H4 (cell line): Measurements from ENCODE around the gene SETD2. TPM values are rescaled to one million over a fixed set of nuclear protein-coding genes. Genes with fewer than 3 reads are reported as not detected.

Source experiments
- DNase-seq: peaks from one replicate; pipeline ENCODE4 v3.0.0-alpha.2; 2015; ENCODE audit warnings: low spot score
- total RNA-seq: library from RNA; depleted of rRNA; stranded (reverse); fragments of >200 nt; shearing (Covaris generic); gene quantifications from 2 replicates; pipeline ENCODE4 v1.2.3, GENCODE V29; 2014

SETD2 gene
- total RNA-seq, 1 experiment from 2014 or later: 9.5 TPM

DNA sequence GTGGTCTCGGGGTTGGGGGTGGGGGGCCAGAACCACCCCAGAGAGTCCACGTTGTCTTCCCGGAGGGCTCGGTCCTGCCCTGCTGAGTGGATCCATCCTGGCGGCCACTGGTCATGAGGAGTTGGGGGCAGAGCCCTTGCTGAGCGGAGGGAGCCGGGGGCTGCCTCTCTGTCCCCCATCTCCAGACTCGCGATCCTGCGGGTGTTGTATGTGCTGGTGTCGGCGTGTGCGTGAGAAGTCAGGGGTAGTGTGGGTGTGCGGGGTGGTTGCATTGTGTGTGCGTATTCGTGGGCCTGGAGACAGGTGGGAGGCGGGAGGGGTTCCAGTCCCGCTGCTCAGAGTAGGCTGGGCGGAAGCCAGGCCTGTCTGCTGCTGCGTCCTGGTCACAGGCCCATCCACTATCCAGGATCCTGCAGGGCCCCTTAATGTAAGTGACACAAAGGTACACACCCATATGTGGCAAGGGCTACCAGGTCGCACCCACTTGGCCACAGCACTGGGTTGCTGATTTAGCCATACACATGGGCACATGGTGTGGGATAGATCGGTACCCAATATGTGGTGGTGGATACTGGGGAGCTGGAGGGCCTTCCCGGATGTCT lies 153.7 kb downstream of the SETD2 start:
- no peak for DNase-seq

GRCh38 chr3:47009225-47010110 lies 154.4 kb downstream of the SETD2 start:
- no peak for DNase-seq

- no peak for DNase-seq
Observed at GRCh38 chr3:47008851-47009224, 155.1 kb downstream of the SETD2 start.

DNA sequence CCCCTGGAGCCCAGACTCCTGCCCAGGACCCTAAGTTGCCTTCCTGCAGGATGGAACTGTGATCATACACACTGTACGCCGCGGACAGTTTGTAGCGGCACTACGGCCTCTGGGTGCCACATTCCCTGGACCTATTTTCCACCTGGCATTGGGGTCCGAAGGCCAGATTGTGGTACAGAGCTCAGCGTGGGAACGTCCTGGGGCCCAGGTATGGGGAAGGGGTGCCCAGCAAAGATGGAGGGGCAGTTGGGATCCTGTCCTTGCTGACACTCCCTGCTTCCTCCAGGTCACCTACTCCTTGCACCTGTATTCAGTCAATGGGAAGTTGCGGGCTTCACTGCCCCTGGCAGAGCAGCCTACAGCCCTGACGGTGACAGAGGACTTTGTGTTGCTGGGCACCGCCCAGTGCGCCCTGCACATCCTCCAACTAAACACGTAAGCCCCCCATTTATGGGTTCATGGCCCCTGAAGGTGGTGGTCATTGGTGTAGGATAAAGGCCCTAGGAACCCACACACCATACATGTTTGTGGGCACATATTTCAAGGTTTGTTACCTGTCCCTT lies 155.6 kb downstream of the SETD2 start:
- no peak for DNase-seq

GRCh38 chr3:47007482-47008233 lies 156.3 kb downstream of the SETD2 start:
- DNase-seq: no peak

GRCh38 chr3:47007001-47007400 lies 156.9 kb downstream of the SETD2 start:
- DNase-seq: no peak

DNA sequence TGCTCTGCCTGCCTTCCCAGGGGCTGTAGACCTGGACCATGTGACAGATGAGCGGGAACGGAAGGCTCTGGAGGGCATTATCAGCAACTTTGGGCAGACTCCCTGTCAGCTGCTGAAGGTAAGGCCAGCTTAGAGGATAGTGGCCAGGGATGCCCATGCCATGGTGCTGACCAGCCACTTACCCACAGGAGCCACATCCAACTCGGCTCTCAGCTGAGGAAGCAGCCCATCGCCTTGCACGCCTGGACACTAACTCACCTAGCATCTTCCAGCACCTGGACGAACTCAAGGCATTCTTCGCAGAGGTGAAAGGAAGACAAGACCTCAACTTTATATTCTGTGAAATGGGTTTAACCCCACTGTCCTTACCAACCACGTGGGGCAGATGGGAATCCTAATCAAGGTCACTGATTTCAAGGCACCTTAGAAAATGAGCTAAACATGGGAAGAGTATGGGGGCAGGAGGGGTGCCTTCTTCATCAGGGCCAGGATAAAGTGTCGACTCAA lies 157.7 kb downstream of the SETD2 start:
- DNase-seq: no peak

DNA sequence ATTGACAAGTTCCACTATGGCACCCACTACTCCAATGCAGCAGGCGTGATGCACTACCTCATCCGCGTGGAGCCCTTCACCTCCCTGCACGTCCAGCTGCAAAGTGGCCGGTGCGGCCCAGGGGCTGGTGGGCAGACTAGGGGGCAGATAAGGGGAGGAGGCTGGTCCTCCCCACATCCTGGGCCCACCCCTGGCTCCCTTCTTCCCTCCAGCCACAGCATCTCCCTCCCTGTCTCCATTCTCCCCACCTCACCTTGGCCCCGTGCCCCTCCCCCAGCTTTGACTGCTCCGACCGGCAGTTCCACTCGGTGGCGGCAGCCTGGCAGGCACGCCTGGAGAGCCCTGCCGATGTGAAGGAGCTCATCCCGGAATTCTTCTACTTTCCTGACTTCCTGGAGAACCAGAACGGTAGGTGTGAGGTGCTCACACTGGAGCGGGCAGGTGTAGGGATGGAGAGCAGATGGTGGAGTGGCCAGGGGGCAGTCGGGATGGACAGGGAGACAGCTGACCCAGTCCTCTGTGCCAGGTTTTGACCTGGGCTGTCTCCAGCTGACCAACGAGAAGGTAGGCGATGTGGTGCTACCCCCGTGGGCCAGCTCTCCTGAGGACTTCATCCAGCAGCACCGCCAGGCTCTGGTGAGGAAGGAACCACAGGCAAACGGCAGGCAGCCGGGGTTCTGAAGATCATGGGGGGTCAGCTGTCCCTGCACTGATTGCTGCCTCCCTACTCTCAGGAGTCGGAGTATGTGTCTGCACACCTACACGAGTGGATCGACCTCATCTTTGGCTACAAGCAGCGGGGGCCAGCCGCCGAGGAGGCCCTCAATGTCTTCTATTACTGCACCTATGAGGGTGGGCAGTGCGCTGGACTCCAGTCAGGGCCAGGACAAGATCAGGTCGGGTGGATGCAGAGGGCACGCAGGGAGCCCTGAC lies 158.4 kb downstream of the SETD2 start:
- no peak for DNase-seq

GRCh38 chr3:47004369-47005211 lies 159.3 kb downstream of the SETD2 start:
- no peak for DNase-seq

GRCh38 chr3:47003461-47004368 lies 160.2 kb downstream of the SETD2 start:
- no peak for DNase-seq

DNA sequence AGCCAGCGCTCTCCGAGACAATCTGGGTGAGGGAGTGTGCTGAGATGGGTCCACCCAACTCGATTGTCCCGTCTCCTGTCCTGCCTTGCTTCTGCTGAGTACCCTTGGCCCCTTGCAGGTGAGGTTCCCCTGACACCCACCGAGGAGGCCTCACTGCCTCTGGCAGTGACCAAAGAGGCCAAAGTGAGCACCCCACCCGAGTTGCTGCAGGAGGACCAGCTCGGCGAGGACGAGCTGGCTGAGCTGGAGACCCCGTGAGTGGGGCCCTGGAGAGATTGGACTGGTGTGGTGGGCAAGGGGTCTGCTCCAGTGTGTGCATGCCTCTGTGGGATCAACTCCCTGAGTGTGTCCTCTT lies 160.9 kb downstream of the SETD2 start:
- no peak for DNase-seq

- DNase-seq: no peak
Observed at GRCh38 chr3:47002171-47003055, 161.5 kb downstream of the SETD2 start.

GRCh38 chr3:47001731-47002170 lies 162.2 kb downstream of the SETD2 start:
- DNase-seq: no peak

GRCh38 chr3:47000922-47001730 lies 162.8 kb downstream of the SETD2 start:
- no peak for DNase-seq

GRCh38 chr3:47000198-47000815 lies 163.6 kb downstream of the SETD2 start:
- DNase-seq: no peak

DNA sequence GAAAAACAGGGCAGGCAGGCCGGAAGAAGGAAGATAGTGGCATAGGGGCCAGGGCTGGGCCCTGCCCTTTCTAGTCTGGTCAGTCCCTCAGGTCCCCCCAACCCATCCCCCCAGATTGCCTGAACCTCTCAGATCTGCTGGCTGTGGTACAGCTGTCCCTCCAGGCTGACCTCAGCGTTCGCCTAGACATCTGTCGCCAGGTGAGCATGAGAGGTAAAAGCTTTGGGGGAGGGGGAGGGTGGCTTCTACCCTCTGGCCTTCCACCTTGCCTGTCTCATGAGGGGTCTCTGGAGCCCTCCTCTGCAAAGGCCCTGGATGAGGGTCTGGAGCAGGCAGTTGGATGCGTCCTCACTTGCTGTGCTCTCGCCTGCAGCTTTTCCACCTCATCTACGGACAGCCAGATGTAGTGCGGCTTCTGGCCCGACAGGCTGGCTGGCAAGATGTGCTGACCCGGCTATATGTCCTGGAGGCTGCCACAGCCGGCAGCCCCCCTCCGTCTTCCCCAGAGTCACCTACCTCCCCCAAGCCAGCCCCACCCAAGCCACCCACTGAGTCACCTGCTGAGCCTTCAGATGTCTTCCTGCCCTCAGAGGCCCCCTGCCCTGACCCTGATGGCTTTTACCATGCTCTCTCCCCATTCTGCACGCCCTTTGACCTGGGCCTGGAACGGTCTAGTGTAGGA lies 164.3 kb downstream of the SETD2 start:
- no peak for DNase-seq
